Hindlimb muscle (tissue), 1 donor: ENCODE results near the gene BRIP1. TPM values are rescaled to one million over a fixed set of nuclear protein-coding genes. Genes with fewer than 3 reads are reported as not detected.
"Not testable (repeated sequence)": the region's sequence is repeated elsewhere in the genome, so short reads cannot be mapped to it uniquely, and the experiment has no call there.

Source experiments
- DNase-seq: peaks from one replicate; pipeline ENCODE4 v3.0.0-alpha.2; 2013
- polyA plus RNA-seq: library from polyadenylated mRNA; unstranded; fragments of 120-200 nt; gene quantifications from one replicate; pipeline ENCODE4 v1.2.1, GENCODE V29; 2013; ENCODE audit not compliant: insufficient read length

Gene BRIP1
- 4.3 TPM for polyA plus RNA-seq

DNA sequence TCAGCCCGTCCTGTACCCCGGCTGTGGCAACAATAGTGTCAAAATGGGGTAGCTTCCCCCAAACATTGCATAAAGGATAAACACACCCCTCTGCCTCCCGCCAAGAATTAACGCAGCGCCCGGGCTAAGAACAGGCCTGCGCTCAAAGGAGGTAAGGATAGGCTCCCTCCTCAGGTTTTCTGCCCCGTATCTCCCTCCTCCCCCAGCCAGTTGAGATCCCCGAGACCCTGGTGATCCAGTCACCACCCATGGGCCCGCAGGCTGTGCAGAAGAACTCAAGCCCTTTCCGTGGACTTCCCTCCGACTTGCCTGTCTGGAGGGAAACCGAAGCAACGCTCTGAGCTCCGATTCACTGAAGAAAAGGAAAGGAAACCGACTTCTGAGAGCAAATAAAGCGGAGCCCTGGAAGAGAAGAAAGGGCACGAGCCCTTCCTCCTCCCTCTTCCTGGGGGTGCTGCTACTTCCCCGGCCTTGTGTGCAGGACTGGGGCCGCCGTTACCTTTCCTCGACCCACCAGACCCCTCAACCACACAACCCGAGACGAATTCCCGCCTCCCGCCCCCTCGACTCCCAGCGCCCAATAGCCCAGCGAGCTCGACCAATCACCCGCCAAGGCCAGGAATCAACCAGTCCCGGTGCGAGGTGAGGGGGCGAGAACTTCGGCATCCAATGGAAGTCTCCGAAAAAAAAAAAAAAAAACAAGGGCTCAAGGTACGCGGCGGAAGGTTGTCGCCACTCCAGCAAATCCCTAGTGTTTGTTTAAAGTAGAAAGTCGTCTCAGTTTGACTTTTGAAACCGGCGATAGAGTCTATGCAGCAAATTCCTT lies at the start of gene BRIP1:
BRIP1 (minus strand) TSS at position 554 of the 826 bp plus-strand sequence. CDS start 1,989 bp downstream, outside the sequence.
- peak; percentile 93 for DNase-seq

DNA sequence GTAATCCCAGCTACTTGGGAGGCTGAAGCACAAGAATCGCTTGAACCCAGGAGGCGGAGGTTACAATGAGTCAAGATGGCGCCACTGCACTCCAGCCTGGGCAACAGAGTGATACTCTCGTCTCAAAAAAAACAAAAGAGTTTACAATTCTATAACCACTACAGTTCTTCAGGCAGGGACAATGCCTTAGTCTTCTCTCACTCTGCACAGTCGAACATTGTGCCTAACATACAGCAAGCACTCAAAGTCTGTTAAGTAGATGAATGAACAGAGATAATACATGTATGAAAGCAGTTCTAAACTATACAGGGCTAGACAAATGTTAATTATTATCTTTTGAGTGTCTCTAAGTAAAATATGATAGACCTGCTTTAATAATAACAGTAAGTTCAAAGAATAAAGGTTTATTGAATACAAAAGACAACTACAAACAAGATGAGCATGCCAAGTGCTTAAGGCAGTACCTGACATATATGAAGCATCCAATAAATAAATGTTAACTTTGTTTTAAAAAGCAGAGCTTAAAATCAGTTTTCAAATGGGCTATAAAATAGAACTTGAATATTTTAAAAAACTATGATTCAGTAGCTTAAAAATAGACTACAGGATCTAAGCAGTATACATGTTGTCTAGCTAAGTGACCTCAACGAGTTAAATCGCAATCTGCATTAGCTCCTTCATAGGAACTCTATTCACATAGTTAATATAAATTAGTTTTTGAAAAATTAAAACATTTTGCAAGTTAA lies 45.1 kb upstream of the BRIP1 start:
- DNase-seq: no peak

DNA sequence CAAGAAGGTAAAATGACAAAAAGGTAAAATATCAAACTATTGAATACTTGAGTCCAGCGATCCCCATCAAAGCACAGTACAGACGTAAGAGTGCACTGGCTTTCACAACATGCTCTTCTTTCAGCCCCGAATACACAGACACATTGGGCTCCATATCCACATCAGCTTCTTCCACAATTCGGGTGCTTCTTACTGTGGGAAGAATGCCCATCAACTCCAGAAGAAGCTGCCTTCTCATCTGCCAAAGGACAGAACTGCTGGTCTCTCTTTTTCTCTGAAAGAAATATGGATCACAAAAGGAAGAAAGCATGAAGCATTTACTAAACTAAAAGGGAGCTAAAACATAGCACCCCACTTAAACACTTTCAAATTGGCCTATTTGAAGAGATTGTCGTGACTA lies 44.0 kb upstream of the BRIP1 start:
- no peak for DNase-seq

DNA sequence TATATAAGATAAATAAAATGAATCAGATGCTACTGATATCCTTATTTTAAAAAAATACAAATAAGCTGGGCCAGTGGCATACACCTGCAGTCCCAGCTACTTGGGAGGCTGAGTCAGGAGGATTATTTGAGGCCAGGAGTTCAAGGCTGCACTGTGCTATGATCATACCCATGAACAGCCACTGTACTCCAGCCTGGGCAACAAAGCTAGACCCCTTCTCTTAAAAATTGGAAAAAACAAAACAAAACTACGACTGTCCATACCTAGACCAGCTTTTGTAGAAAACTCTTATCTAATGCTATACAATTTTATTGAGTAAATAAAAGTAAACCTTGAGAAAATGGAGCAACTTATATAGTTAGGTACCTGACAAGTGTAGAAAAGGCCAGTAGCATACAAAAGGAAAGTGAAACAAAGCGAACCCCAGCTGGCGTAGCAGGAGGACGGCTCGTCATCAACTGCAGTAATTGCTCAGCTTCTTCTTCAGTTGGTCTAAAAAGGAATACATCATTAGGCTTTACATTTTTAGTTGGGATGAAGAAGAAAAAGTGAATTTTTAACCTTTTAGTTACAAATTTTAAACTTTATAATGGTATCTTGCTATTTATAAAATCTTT lies 40.9 kb upstream of the BRIP1 start:
- no peak for DNase-seq

- DNase-seq: no peak
These were observed 39.9 kb upstream of the BRIP1 start for GRCh38 chr17:61903251-61903650.

GRCh38 chr17:61897548-61898180 lies 34.3 kb upstream of the BRIP1 start:
- DNase-seq: no peak

DNA sequence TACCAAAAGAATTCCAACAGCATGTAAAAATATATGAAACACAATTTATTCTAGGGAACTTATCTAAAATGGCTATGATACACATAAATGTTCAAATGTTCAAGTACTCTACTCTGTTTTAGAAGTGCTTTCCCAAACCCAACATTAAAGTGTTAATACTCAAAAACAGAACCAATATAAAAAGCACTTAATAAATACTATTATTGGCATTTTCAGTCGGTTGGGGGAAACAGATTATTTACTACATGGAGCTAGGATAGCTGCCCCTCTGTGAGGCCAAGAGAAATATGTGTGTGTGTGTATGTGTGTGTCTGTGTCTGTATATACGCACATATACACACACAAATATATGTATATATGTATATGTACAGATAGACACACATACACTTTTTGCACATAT lies 32.1 kb upstream of the BRIP1 start:
- DNase-seq: no peak

GRCh38 chr17:61894310-61894709 lies 31.0 kb upstream of the BRIP1 start:
- DNase-seq: not testable (repeated sequence)

DNA sequence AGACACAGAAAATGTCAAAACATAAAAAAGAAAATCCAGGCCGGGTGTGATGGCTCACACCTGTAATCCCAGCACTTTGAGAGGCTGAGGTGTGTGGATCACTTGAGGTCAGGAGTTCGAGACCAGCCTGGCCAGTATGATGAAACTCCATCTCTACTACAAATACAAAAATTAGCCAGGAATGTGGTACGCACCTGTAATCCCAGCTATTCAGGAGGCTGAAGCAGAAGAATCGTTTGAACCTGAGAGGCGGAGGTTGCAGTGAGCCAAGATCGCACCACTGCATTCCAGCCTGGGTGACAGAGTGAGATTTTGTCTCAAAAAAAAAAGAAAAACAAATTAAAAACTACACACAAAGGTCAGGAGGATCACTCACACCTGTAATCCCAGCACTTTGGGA lies 24.4 kb upstream of the BRIP1 start:
- not testable (repeated sequence) for DNase-seq

- DNase-seq: not testable (repeated sequence)
These were observed 22.5 kb upstream of the BRIP1 start for GRCh38 chr17:61885865-61886264.

GRCh38 chr17:61884864-61885263 lies 21.5 kb upstream of the BRIP1 start:
- no peak for DNase-seq

DNA sequence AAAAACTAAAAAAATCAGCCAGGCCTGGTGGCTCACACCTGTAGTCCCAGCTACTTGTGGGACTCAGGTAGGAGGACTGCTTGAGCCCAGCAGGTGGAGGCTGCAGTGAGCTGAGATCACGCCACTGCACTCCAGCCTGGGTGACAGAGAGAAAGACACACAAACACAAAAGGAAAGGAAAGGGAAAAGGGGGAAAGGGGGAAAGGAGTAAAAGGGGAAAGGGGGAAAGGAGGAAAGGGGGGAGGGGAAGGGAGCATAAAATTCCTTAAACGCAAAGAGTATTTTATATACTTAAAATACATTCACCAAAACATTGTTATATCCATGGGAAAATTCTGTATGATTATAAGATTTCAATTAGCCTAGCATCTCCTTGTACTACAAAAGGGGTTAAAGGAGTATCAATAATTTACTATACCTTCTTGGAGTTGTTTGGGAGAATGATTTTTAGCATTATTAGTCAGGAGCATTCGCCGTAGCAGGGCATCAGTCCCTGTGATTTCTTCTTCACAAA lies 17.3 kb upstream of the BRIP1 start:
- no peak for DNase-seq

DNA sequence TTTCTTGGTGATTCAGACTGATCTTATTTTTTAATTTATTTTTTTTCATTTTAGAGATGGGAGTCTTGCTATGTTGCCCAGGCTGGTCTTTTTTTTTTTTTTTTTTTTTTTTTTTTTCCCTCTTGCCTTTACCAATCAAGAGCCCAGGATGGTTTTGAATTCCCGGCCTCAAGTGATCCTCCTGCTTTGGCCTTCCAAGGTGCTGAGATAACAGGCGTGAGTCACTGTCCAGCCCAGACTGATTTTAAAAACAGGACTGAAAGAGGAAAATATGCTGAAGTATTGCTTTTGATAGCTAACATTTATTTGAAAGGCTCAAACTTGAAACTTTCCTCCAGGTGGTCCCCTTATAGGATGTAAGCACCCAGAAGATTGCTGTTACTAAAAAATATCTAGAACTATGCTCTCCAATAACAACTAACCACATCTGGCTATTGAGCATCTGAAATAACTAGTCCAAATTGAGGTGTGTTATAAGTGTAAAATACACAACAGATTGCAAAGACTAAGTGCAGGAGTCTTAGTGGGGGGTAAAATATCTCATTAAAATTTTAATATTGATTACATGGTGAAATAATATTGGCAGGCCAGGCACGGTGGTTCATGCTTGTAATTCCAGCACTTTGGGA lies 15.8 kb upstream of the BRIP1 start:
- DNase-seq: no peak

DNA sequence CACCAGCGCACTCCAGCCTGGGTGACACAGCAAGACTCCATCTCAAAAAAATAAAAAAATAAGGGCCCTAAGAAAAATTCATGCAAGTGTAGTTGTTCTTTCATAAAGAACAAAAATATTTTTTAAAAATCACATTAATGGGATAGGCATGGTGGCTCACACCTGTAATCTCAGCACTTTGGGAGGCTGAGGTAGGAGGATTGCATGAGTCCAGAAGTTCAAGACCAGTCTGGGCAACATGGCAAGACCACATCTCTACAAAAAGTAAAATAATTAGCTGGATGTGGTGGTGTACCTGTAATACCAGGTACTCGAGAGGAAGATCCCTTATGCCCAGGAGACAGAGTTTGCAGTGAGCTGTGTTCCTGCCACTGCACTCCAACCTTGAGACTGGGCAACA lies 15.2 kb upstream of the BRIP1 start:
- no peak for DNase-seq

DNA sequence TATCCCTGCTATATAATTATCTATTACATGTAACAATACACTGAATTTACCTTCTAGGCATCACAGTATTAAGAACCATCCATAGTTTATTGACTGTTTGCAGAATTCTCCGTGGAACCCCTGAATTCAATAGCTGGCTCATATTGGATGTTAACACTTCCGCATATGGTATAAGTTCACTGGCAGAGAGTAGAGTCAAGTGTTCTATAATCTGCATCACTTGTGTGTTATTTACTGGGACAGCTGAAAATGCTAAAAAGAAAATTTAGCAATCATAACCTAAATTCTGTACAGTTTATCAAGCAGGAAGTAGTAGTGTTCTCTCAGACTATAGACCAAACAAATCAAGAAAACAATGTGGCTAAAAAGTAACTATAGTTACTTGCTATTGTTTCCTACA lies 14.5 kb upstream of the BRIP1 start:
- no peak for DNase-seq

DNA sequence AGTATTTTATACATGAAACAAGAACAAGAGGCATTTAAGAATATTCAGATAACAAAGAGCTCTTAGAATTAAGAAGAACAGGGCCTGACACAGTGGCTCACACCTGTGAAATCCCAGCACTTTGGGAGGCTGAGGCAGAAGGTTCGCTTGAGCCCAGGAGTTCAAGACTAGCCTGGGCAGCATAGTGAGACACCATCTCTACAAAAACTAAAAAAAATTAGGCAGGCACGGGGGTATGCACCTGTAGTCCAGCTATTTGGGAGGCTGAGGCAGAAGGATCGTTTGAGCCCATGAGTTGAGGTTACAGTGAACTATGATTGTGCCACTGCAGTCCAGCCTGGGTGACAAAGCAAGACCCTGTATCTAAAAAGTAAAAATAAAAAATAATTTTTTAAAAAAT lies 12.5 kb upstream of the BRIP1 start:
- DNase-seq: no peak

DNA sequence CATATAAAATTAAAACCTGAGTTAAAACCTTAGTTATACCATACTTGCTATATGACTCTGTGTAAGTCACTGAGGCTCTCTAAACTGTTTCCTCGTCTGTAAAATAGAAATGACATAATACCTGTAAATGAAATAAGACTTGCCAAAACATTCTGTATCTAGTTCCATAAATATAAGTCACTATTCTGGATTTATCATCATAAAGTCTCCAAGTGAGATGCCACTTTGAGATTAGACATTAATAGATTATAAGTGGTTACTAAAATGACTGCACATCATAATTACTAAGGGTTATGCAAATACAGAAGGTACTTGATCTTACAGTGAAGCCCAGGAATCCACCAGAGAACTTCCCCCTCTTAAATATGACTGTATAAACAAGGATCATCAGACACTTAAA lies 12.0 kb upstream of the BRIP1 start:
- no peak for DNase-seq

- DNase-seq: no peak
These were observed 10.7 kb upstream of the BRIP1 start for GRCh38 chr17:61874075-61874474.

GRCh38 chr17:61872099-61872498 lies 8.8 kb upstream of the BRIP1 start:
- no peak for DNase-seq

GRCh38 chr17:61869138-61869537 lies 5.8 kb upstream of the BRIP1 start:
- no peak for DNase-seq

- no peak for DNase-seq
These were observed 4.7 kb upstream of the BRIP1 start for GRCh38 chr17:61868074-61868473.

DNA sequence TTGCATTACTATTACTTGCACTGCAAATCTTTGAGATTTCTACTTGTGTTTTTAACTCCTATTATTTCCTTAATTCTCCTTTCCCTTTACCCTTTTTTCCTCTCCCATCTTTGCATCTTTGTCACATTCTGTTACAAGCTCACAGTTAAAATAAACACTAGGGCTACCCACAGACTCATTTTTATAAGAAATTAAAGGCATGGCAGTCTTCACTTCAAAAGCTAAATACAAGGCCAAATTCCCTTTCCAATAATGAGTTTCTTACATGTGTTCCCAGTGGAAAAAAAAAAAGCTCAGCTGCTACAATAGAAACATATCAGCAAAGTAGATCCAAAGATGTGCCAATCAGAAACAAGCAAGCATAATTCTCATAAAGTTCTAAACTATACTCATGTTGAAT lies 3.7 kb upstream of the BRIP1 start:
- no peak for DNase-seq
